ENCODE data around the gene ALDH9A1. TPM values are rescaled to one million over a fixed set of nuclear protein-coding genes. Genes with fewer than 3 reads are reported as not detected.

ALDH9A1 gene
- total and polyA plus RNA-seq, 2 donors (not counting 1 experiment from before 2014, with no cell fraction given) = 217 to 270 TPM

DNA sequence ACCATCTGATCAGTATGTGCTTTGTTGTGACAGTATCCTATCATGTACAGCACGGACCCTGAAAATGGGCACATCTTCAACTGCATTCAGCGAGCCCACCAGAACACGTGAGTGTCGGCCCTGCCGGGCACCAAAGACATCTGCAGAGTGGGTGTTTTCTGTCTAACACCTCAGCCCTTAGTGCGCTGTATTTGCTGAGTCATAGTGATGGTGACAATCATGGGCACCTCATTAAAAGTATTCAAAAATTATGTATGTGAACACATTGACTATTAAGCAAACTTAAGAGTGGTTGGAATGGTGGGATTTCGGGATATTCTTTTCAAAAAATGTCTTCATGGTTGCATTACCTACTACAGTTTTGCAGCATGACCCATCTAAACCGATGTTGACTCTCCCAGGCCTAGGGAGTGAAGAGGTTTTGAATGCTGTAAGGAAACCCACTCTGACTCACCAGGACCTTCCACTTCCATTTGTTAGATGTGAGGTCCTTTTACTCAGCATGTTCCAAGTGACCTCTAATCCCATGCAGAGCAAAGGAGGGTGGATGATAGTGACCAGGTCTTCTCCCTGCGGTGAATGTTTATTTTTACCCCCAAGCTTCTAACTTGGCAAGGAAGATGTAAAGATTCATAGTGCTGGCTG is 47.3 kb downstream of the ALDH9A1 start:
- Histone ChIP-seq H3K79me2 (ENCODE audit: control insufficient read depth, insufficient read depth, low read length) (peaks cover 26% of the 10 kb centered on the region), H3K4me3 (replicated peaks in 1 of 4; ENCODE audit: control extremely low read depth in 1 of 4, insufficient read depth in 1 of 4, low read depth in 3 of 4, low read length in 4 of 4) (no peak overlapping the region), H3K27me3 (ENCODE audit: control insufficient read depth, insufficient read depth, low read length) (no peaks in the 10 kb centered on the region), H2AFZ (ENCODE audit: low read length) (no peak overlapping the region), H3K9ac (ENCODE audit: insufficient read depth, low read length) (no peak overlapping the region), H3K9me3 (ENCODE audit: control insufficient read depth, insufficient read depth, low read depth, low read length) (no peaks in the 10 kb centered on the region), H3K4me1 (ENCODE audit: control insufficient read depth, extremely low read depth, insufficient read depth, low read length) (no peaks in the 10 kb centered on the region), H3K4me2 (ENCODE audit: extremely low read depth, insufficient read depth, low read length) (no peak overlapping the region), H4K20me1 (ENCODE audit: control insufficient read depth, extremely low read depth, insufficient read depth, low read length) (no peaks in the 10 kb centered on the region), H3K27ac (ENCODE audit: insufficient read depth, low read length) (no peak overlapping the region), H3K36me3 (ENCODE audit: control insufficient read depth, insufficient read depth, low read length) (peaks cover 12% of the 10 kb centered on the region)
- TF ChIP-seq, protein P1, sequence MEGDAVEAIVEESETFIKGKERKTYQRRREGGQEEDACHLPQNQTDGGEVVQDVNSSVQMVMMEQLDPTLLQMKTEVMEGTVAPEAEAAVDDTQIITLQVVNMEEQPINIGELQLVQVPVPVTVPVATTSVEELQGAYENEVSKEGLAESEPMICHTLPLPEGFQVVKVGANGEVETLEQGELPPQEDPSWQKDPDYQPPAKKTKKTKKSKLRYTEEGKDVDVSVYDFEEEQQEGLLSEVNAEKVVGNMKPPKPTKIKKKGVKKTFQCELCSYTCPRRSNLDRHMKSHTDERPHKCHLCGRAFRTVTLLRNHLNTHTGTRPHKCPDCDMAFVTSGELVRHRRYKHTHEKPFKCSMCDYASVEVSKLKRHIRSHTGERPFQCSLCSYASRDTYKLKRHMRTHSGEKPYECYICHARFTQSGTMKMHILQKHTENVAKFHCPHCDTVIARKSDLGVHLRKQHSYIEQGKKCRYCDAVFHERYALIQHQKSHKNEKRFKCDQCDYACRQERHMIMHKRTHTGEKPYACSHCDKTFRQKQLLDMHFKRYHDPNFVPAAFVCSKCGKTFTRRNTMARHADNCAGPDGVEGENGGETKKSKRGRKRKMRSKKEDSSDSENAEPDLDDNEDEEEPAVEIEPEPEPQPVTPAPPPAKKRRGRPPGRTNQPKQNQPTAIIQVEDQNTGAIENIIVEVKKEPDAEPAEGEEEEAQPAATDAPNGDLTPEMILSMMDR (conservative IDR thresholded peaks at IDR 0.05 in 1 of 2, IDR thresholded peaks at IDR 0.05 in 1 of 2; ENCODE audit: low read depth in 1 of 2, low read length in 2 of 2) = no peak
- no peak for TF ChIP-seq EZH2 (IDR thresholded peaks at IDR 0.05; ENCODE audit: low read length, missing control alignments)
- no peak for DNase-seq (ENCODE audit: low read depth in 2 of 2)

DNA sequence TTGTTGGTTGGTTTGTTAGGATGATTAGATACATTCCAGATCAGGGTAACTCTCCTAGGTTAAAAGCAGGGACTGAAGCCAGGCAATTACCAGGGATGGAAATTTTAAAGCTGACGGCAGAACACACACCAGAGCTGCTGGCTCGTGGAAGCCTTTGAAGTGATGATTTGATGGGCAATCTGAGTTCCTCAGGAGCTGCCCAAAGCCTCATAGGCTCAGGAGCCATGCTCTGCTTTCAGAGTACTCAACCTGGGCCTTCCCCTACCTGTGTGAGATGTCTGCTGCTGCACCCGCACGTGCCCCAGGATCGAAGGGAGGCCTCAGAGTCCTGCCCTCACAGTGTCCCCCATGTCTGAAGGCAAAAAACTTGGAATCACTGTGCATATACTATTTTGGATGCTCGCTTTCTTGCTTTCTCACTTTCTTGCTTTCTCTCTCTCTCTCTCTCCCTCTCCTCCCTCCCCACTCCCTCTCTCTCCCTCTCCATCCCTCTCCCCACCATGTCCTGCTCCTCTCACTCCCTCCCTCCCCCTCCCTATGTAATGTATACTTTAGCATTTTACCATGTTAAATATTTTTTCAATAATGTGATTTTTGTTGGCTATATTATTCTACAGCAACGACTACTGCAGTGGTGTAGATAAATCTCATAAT is 49.3 kb downstream of the ALDH9A1 start:
- no peak for TF ChIP-seq EZH2 (IDR thresholded peaks at IDR 0.05; ENCODE audit: low read length, missing control alignments)
- TF ChIP-seq, protein P1 (conservative IDR thresholded peaks at IDR 0.05 in 1 of 2, IDR thresholded peaks at IDR 0.05 in 1 of 2; ENCODE audit: low read depth in 1 of 2, low read length in 2 of 2) = no peak
- no peak for DNase-seq (ENCODE audit: low read depth in 2 of 2)
- H4K20me1 ChIP-seq (ENCODE audit: control insufficient read depth, extremely low read depth, insufficient read depth, low read length) = no peaks in the 10 kb centered on the region
- H3K9me3 ChIP-seq (ENCODE audit: control insufficient read depth, insufficient read depth, low read depth, low read length) = no peaks in the 10 kb centered on the region
- H3K36me3 ChIP-seq (ENCODE audit: control insufficient read depth, insufficient read depth, low read length) = peaks cover 8% of the 10 kb centered on the region
- no peak overlapping the region for H2AFZ ChIP-seq (ENCODE audit: low read length)
- H3K9ac ChIP-seq (ENCODE audit: insufficient read depth, low read length) = no peak overlapping the region
- H3K4me3 ChIP-seq (replicated peaks in 1 of 4; ENCODE audit: control extremely low read depth in 1 of 4, insufficient read depth in 1 of 4, low read depth in 3 of 4, low read length in 4 of 4) = no peak overlapping the region
- no peaks in the 10 kb centered on the region for H3K4me1 ChIP-seq (ENCODE audit: control insufficient read depth, extremely low read depth, insufficient read depth, low read length)
- peaks cover 37% of the 10 kb centered on the region for H3K79me2 ChIP-seq (ENCODE audit: control insufficient read depth, insufficient read depth, low read length)
- H3K27ac ChIP-seq (ENCODE audit: insufficient read depth, low read length) = no peak overlapping the region
- no peaks in the 10 kb centered on the region for H3K27me3 ChIP-seq (ENCODE audit: control insufficient read depth, insufficient read depth, low read length)
- no peak overlapping the region for H3K4me2 ChIP-seq (ENCODE audit: extremely low read depth, insufficient read depth, low read length)

DNA sequence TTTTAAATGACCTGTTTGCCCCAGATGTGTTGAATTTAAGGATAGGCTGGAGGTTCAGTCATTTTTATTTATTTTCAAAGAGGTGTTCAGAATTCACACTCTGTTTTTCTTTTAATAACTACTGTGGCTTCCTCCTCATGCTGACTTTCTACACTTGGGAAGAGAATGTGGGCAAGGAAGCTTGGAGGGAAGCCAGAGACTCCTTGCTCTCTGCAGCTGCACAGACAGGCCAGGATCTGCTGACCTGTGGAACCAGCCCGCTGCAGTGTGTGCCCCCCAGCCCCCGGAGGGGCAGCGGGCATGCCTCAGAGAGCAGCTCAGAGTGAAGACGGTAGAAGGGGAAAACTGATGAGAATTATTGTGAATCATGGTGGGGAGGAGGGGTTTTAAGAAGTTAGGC is 50.4 kb downstream of the ALDH9A1 start:
- Histone ChIP-seq H3K36me3 (ENCODE audit: control insufficient read depth, insufficient read depth, low read length) (peaks cover 8% of the 10 kb centered on the region), H2AFZ (ENCODE audit: low read length) (no peak overlapping the region), H3K4me1 (ENCODE audit: control insufficient read depth, extremely low read depth, insufficient read depth, low read length) (no peaks in the 10 kb centered on the region), H3K9me3 (ENCODE audit: control insufficient read depth, insufficient read depth, low read depth, low read length) (no peaks in the 10 kb centered on the region), H3K4me3 (replicated peaks in 1 of 4; ENCODE audit: control extremely low read depth in 1 of 4, insufficient read depth in 1 of 4, low read depth in 3 of 4, low read length in 4 of 4) (no peak overlapping the region), H3K79me2 (ENCODE audit: control insufficient read depth, insufficient read depth, low read length) (peaks cover 38% of the 10 kb centered on the region), H3K9ac (ENCODE audit: insufficient read depth, low read length) (no peak overlapping the region), H4K20me1 (ENCODE audit: control insufficient read depth, extremely low read depth, insufficient read depth, low read length) (no peaks in the 10 kb centered on the region), H3K27me3 (ENCODE audit: control insufficient read depth, insufficient read depth, low read length) (no peaks in the 10 kb centered on the region), H3K4me2 (ENCODE audit: extremely low read depth, insufficient read depth, low read length) (no peak overlapping the region), H3K27ac (ENCODE audit: insufficient read depth, low read length) (no peak overlapping the region)
- peak in 1 of 2 donors; percentile 35 for DNase-seq (ENCODE audit: low read depth in 2 of 2)
- TF ChIP-seq, protein P1 (conservative IDR thresholded peaks at IDR 0.05 in 1 of 2, IDR thresholded peaks at IDR 0.05 in 1 of 2; ENCODE audit: low read depth in 1 of 2, low read length in 2 of 2) = no peak
- TF ChIP-seq EZH2 (IDR thresholded peaks at IDR 0.05; ENCODE audit: low read length, missing control alignments) = no peak
